Measurements from ENCODE around the gene CAMTA1. TPM values are rescaled to one million over a fixed set of nuclear protein-coding genes. Genes with fewer than 3 reads are reported as not detected.
A peak's percentile ranks its signal among the peaks of the same experiment; 100 is the strongest.
"Not testable (repeated sequence)": the region's sequence is repeated elsewhere in the genome, so short reads cannot be mapped to it uniquely, and the experiment has no call there.

CAMTA1 gene
- total RNA-seq, 1 donor from 2014 or later, result 38.1 TPM

GRCh38 chr1:7680955-7681268, 895.7 kb downstream of the CAMTA1 start:
- no peak overlapping the region for H3K9ac ChIP-seq (ENCODE audit: low read depth in 1 of 3, low read length in 3 of 3)
- no peak overlapping the region for H3K27ac ChIP-seq (ENCODE audit: low read depth, low read length)
- H3K4me1 ChIP-seq (ENCODE audit: control insufficient read depth in 3 of 3, insufficient read depth in 3 of 3, low read length in 3 of 3), result peaks cover 5 to 10% (median 6%) of the 10 kb centered on the region in 3 donors
- no peaks in the 10 kb centered on the region for H3K9me3 ChIP-seq (ENCODE audit: control insufficient read depth in 3 of 3, low read length in 3 of 3)
- H3K4me3 ChIP-seq (ENCODE audit: low read length in 3 of 3), result peak overlapping the region in 2 of 3 donors; percentile 49 to 61
- H3K27me3 ChIP-seq (ENCODE audit: control insufficient read depth in 3 of 3, insufficient read depth in 3 of 3, low read length in 3 of 3), result peaks cover 0 to 3% (median 0%) of the 10 kb centered on the region in 3 donors
- H3K36me3 ChIP-seq (ENCODE audit: control insufficient read depth in 3 of 3, insufficient read depth in 3 of 3, low read length in 3 of 3), result no peaks in the 10 kb centered on the region

GRCh38 chr1:7681401-7681800, 896.1 kb downstream of the CAMTA1 start:
- Histone ChIP-seq H3K9me3 (ENCODE audit: control insufficient read depth in 3 of 3, low read length in 3 of 3) (no peaks in the 10 kb centered on the region), H3K36me3 (ENCODE audit: control insufficient read depth in 3 of 3, insufficient read depth in 3 of 3, low read length in 3 of 3) (no peaks in the 10 kb centered on the region), H3K9ac (ENCODE audit: low read depth in 1 of 3, low read length in 3 of 3) (no peak overlapping the region), H3K4me1 (ENCODE audit: control insufficient read depth in 3 of 3, insufficient read depth in 3 of 3, low read length in 3 of 3) (peaks cover 5 to 10% (median 6%) of the 10 kb centered on the region in 3 donors), H3K27ac (ENCODE audit: low read depth, low read length) (no peak overlapping the region), H3K4me3 (ENCODE audit: low read length in 3 of 3) (no peak overlapping the region), H3K27me3 (ENCODE audit: control insufficient read depth in 3 of 3, insufficient read depth in 3 of 3, low read length in 3 of 3) (peaks cover 0 to 3% (median 0%) of the 10 kb centered on the region in 3 donors)

GRCh38 chr1:7683521-7683920, 898.3 kb downstream of the CAMTA1 start:
- H3K27me3 ChIP-seq (ENCODE audit: control insufficient read depth in 3 of 3, insufficient read depth in 3 of 3, low read length in 3 of 3), result peaks cover 0 to 3% (median 0%) of the 10 kb centered on the region in 3 donors
- no peaks in the 10 kb centered on the region for H3K36me3 ChIP-seq (ENCODE audit: control insufficient read depth in 3 of 3, insufficient read depth in 3 of 3, low read length in 3 of 3)
- H3K4me1 ChIP-seq (ENCODE audit: control insufficient read depth in 3 of 3, insufficient read depth in 3 of 3, low read length in 3 of 3), result peaks cover 5 to 10% (median 6%) of the 10 kb centered on the region in 3 donors
- no peak overlapping the region for H3K4me3 ChIP-seq (ENCODE audit: low read length in 3 of 3)
- no peak overlapping the region for H3K27ac ChIP-seq (ENCODE audit: low read depth, low read length)
- H3K9ac ChIP-seq (ENCODE audit: low read depth in 1 of 3, low read length in 3 of 3), result no peak overlapping the region
- no peaks in the 10 kb centered on the region for H3K9me3 ChIP-seq (ENCODE audit: control insufficient read depth in 3 of 3, low read length in 3 of 3)

GRCh38 chr1:7684132-7684531, 898.9 kb downstream of the CAMTA1 start:
- Histone ChIP-seq H3K4me3 (ENCODE audit: low read length in 3 of 3) (no peak overlapping the region), H3K9me3 (ENCODE audit: control insufficient read depth in 3 of 3, low read length in 3 of 3) (no peaks in the 10 kb centered on the region), H3K27ac (ENCODE audit: low read depth, low read length) (no peak overlapping the region), H3K9ac (ENCODE audit: low read depth in 1 of 3, low read length in 3 of 3) (no peak overlapping the region), H3K27me3 (ENCODE audit: control insufficient read depth in 3 of 3, insufficient read depth in 3 of 3, low read length in 3 of 3) (peaks cover 0 to 3% (median 0%) of the 10 kb centered on the region in 3 donors), H3K36me3 (ENCODE audit: control insufficient read depth in 3 of 3, insufficient read depth in 3 of 3, low read length in 3 of 3) (no peaks in the 10 kb centered on the region), H3K4me1 (ENCODE audit: control insufficient read depth in 3 of 3, insufficient read depth in 3 of 3, low read length in 3 of 3) (peaks cover 5 to 10% (median 6%) of the 10 kb centered on the region in 3 donors)

- H3K9ac ChIP-seq (ENCODE audit: low read depth in 1 of 3, low read length in 3 of 3), result no peak overlapping the region
- H3K4me1 ChIP-seq (ENCODE audit: control insufficient read depth in 3 of 3, insufficient read depth in 3 of 3, low read length in 3 of 3), result peaks cover 0 to 2% (median 0%) of the 10 kb centered on the region in 3 donors
- H3K4me3 ChIP-seq (ENCODE audit: low read length in 3 of 3), result no peak overlapping the region
- H3K27me3 ChIP-seq (ENCODE audit: control insufficient read depth in 3 of 3, insufficient read depth in 3 of 3, low read length in 3 of 3), result peaks cover 0 to 3% (median 2%) of the 10 kb centered on the region in 3 donors
- H3K36me3 ChIP-seq (ENCODE audit: control insufficient read depth in 3 of 3, insufficient read depth in 3 of 3, low read length in 3 of 3), result no peaks in the 10 kb centered on the region
- H3K9me3 ChIP-seq (ENCODE audit: control insufficient read depth in 3 of 3, low read length in 3 of 3), result no peaks in the 10 kb centered on the region
- H3K27ac ChIP-seq (ENCODE audit: low read depth, low read length), result no peak overlapping the region
Observed at GRCh38 chr1:7684861-7685635, 899.8 kb downstream of the CAMTA1 start.

- no peak overlapping the region for H3K9ac ChIP-seq (ENCODE audit: low read depth in 1 of 3, low read length in 3 of 3)
- no peaks in the 10 kb centered on the region for H3K36me3 ChIP-seq (ENCODE audit: control insufficient read depth in 3 of 3, insufficient read depth in 3 of 3, low read length in 3 of 3)
- peaks cover 0 to 8% (median 8%) of the 10 kb centered on the region in 3 donors for H3K27me3 ChIP-seq (ENCODE audit: control insufficient read depth in 3 of 3, insufficient read depth in 3 of 3, low read length in 3 of 3)
- no peak overlapping the region for H3K4me3 ChIP-seq (ENCODE audit: low read length in 3 of 3)
- H3K4me1 ChIP-seq (ENCODE audit: control insufficient read depth in 3 of 3, insufficient read depth in 3 of 3, low read length in 3 of 3), result no peaks in the 10 kb centered on the region
- H3K9me3 ChIP-seq (ENCODE audit: control insufficient read depth in 3 of 3, low read length in 3 of 3), result no peaks in the 10 kb centered on the region
- H3K27ac ChIP-seq (ENCODE audit: low read depth, low read length), result no peak overlapping the region
Observed at GRCh38 chr1:7686301-7686850, 901.1 kb downstream of the CAMTA1 start.

GRCh38 chr1:7687411-7687810, 902.2 kb downstream of the CAMTA1 start:
- Histone ChIP-seq H3K36me3 (ENCODE audit: control insufficient read depth in 3 of 3, insufficient read depth in 3 of 3, low read length in 3 of 3) (no peaks in the 10 kb centered on the region), H3K27ac (ENCODE audit: low read depth, low read length) (no peak overlapping the region), H3K27me3 (ENCODE audit: control insufficient read depth in 3 of 3, insufficient read depth in 3 of 3, low read length in 3 of 3) (peaks cover 0 to 8% (median 8%) of the 10 kb centered on the region in 3 donors), H3K9ac (ENCODE audit: low read depth in 1 of 3, low read length in 3 of 3) (no peak overlapping the region), H3K4me1 (ENCODE audit: control insufficient read depth in 3 of 3, insufficient read depth in 3 of 3, low read length in 3 of 3) (no peaks in the 10 kb centered on the region), H3K9me3 (ENCODE audit: control insufficient read depth in 3 of 3, low read length in 3 of 3) (no peaks in the 10 kb centered on the region), H3K4me3 (ENCODE audit: low read length in 3 of 3) (no peak overlapping the region)

- Histone ChIP-seq H3K9me3 (ENCODE audit: control insufficient read depth in 3 of 3, low read length in 3 of 3) (no peaks in the 10 kb centered on the region), H3K27ac (ENCODE audit: low read depth, low read length) (no peak overlapping the region), H3K36me3 (ENCODE audit: control insufficient read depth in 3 of 3, insufficient read depth in 3 of 3, low read length in 3 of 3) (no peaks in the 10 kb centered on the region), H3K27me3 (ENCODE audit: control insufficient read depth in 3 of 3, insufficient read depth in 3 of 3, low read length in 3 of 3) (peaks cover 0 to 8% (median 8%) of the 10 kb centered on the region in 3 donors), H3K4me1 (ENCODE audit: control insufficient read depth in 3 of 3, insufficient read depth in 3 of 3, low read length in 3 of 3) (no peaks in the 10 kb centered on the region), H3K4me3 (ENCODE audit: low read length in 3 of 3) (no peak overlapping the region), H3K9ac (ENCODE audit: low read depth in 1 of 3, low read length in 3 of 3) (no peak overlapping the region)
Observed at GRCh38 chr1:7688659-7689058, 903.4 kb downstream of the CAMTA1 start.

- not testable (repeated sequence) for H3K27me3 ChIP-seq (ENCODE audit: control insufficient read depth in 3 of 3, insufficient read depth in 3 of 3, low read length in 3 of 3); H3K27ac ChIP-seq (ENCODE audit: low read depth, low read length); H3K9ac ChIP-seq (ENCODE audit: low read depth in 1 of 3, low read length in 3 of 3); H3K9me3 ChIP-seq (ENCODE audit: control insufficient read depth in 3 of 3, low read length in 3 of 3); H3K4me1 ChIP-seq (ENCODE audit: control insufficient read depth in 3 of 3, insufficient read depth in 3 of 3, low read length in 3 of 3); H3K4me3 ChIP-seq (ENCODE audit: low read length in 3 of 3); H3K36me3 ChIP-seq (ENCODE audit: control insufficient read depth in 3 of 3, insufficient read depth in 3 of 3, low read length in 3 of 3)
Observed at GRCh38 chr1:7689307-7689706, 904.1 kb downstream of the CAMTA1 start.

GRCh38 chr1:7690076-7690475, 904.8 kb downstream of the CAMTA1 start:
- Histone ChIP-seq H3K4me1 (ENCODE audit: control insufficient read depth in 3 of 3, insufficient read depth in 3 of 3, low read length in 3 of 3) (no peaks in the 10 kb centered on the region), H3K9ac (ENCODE audit: low read depth in 1 of 3, low read length in 3 of 3) (no peak overlapping the region), H3K27ac (ENCODE audit: low read depth, low read length) (no peak overlapping the region), H3K27me3 (ENCODE audit: control insufficient read depth in 3 of 3, insufficient read depth in 3 of 3, low read length in 3 of 3) (peaks cover 0 to 8% (median 8%) of the 10 kb centered on the region in 3 donors), H3K36me3 (ENCODE audit: control insufficient read depth in 3 of 3, insufficient read depth in 3 of 3, low read length in 3 of 3) (no peaks in the 10 kb centered on the region), H3K4me3 (ENCODE audit: low read length in 3 of 3) (no peak overlapping the region), H3K9me3 (ENCODE audit: control insufficient read depth in 3 of 3, low read length in 3 of 3) (no peaks in the 10 kb centered on the region)
